Aorta (tissue), 5 donors: ENCODE results near the gene TNRC18. TPM values are rescaled to one million over a fixed set of nuclear protein-coding genes. Genes with fewer than 3 reads are reported as not detected.

ENCODE experiments used
- ATAC-seq: fragments of 200-7000 bp; cut with Tn5 transposase; one replicate; pipeline ENCODE4 v1.9.1; 2022; ENCODE audit warnings: moderate library complexity; ENCODE audit not compliant: low FRiP score
- DNase-seq, 2 donors: peaks; one replicate each; pipeline ENCODE4 v3.0.0-alpha.2; 2020
- H3K27ac ChIP-seq, 2 donors: one replicate each; pipeline ENCODE4 v1.5.1; 2013; ENCODE audit warnings: low read length in 2 of 2, mild to moderate bottlenecking in 2 of 2, moderate library complexity in 2 of 2, control low read depth in 1 of 2, inconsistent platforms in 1 of 2, low read depth in 1 of 2
- H3K27me3 ChIP-seq, 2 donors: one replicate each; pipeline ENCODE4 v1.6.1; 2013; ENCODE audit warnings: control low read depth in 1 of 2, low read length in 1 of 2, mild to moderate bottlenecking in 1 of 2, moderate library complexity in 1 of 2; ENCODE audit not compliant: insufficient read depth in 2 of 2, control insufficient read depth in 1 of 2
- H3K36me3 ChIP-seq, 2 donors: one replicate each; pipeline ENCODE4 v1.6.1; 2013; ENCODE audit warnings: control low read depth in 1 of 2, low read length in 1 of 2, mild to moderate bottlenecking in 1 of 2; ENCODE audit not compliant: insufficient read depth in 2 of 2, control insufficient read depth in 1 of 2
- H3K4me1 ChIP-seq, 2 donors: one replicate each; pipeline ENCODE4 v1.6.1; 2013; ENCODE audit warnings: low read length in 2 of 2, control low read depth in 1 of 2, mild to moderate bottlenecking in 1 of 2, moderate library complexity in 1 of 2; ENCODE audit not compliant: insufficient read depth in 2 of 2, control insufficient read depth in 1 of 2
- H3K4me3 ChIP-seq, 2 donors: one replicate each; pipeline ENCODE4 v1.5.1; 2013; ENCODE audit warnings: low read length in 2 of 2, control low read depth in 1 of 2, mild to moderate bottlenecking in 1 of 2
- H3K9me3 ChIP-seq: one replicate; pipeline ENCODE4 v1.6.1; 2013; ENCODE audit warnings: mild to moderate bottlenecking, low read length; ENCODE audit not compliant: control insufficient read depth
- WGBS, 2 donors: extraction: QIAGEN DNeasy Blood & Tissue Kit; methylation state at CpG; one replicate each; pipeline ENCODE4 v1.1.7; 2013; 5-methylcytosine and 5-hydroxymethylcytosine counted together
- intact Hi-C, 2 donors: fragments of 100-400 bp; cut with DNase I; formaldehyde crosslinking; loops; one replicate each; pipeline versions ENCODE4 v1.14.2 to v1.15.0; 2022
- polyA plus RNA-seq, 2 donors: library from polyadenylated mRNA; stranded (reverse); fragments of 200-250 nt; gene quantifications; one replicate each; pipeline ENCODE4 v1.2.3, GENCODE V29; 2013
- total RNA-seq, 2 donors: library from RNA; stranded (reverse); fragmentation: NEBNext Ultra II Directional; extraction: Animal tissue kit (Norgen Biotek cat#: 25700); gene quantifications; one replicate each; pipeline ENCODE4 v1.2.1, GENCODE V29; 2021
- donor health status: healthy with polysubstance abuse.
- donor health status: Bipolar disorder and iron deficiency.
- donor health status: DM: no; HTN: no; CAD: no.
- donor health status: DM: no; HTN: no; CAD: no.
- donor health status: DM: yes; HTN: yes; CAD: no.

TNRC18 gene
- total and polyA plus RNA-seq, 4 donors = 41.8 to 132 (median 78.2) TPM

GRCh38 chr7:5420067-5420880, 3.4 kb downstream of the TNRC18 start:
- Histone ChIP-seq H3K9me3 (no peaks in the 10 kb centered on the region), H3K27me3 (no peaks in the 10 kb centered on the region), H3K36me3 (no peaks in the 10 kb centered on the region), H3K27ac (peak overlapping the region; percentile 61 to 99), H3K4me3 (peak overlapping the region; percentile 91 to 93), H3K4me1 (no peaks in the 10 kb centered on the region)
- DNase-seq = peak in 1 of 2 donors; percentile 84
- intact Hi-C loops = loop anchor here in 1 of 2 donors (5.0 kb wide), 1 partner anchor 272 kb away; no protein-coding TSS in a partner anchor
- 0 to 1% methylated on average over 62 to 85 of the region's 85 CpGs for WGBS, 2 donors
- ATAC-seq = no peak

- no peaks in the 10 kb centered on the region for H3K4me1 ChIP-seq
- 0 to 1% methylated on average over 40 of the region's 40 CpGs for WGBS, 2 donors
- H3K36me3 ChIP-seq = no peaks in the 10 kb centered on the region
- DNase-seq = peak in 1 of 2 donors; percentile 76
- H3K27ac ChIP-seq = peak overlapping the region; percentile 58 to 61
- no peaks in the 10 kb centered on the region for H3K27me3 ChIP-seq
- H3K4me3 ChIP-seq = peak overlapping the region; percentile 91 to 93
- no peaks in the 10 kb centered on the region for H3K9me3 ChIP-seq
- ATAC-seq = no peak
- intact Hi-C loops = loop anchor here in 1 of 2 donors (5.0 kb wide), 1 partner anchor 273 kb away; no protein-coding TSS in a partner anchor
Measured at GRCh38 chr7:5419539-5420066, 4.0 kb downstream of the TNRC18 start.

GRCh38 chr7:5418285-5418582, 5.4 kb downstream of the TNRC18 start:
- H3K27me3 ChIP-seq = no peaks in the 10 kb centered on the region
- no peaks in the 10 kb centered on the region for H3K36me3 ChIP-seq
- peak overlapping the region in 1 of 2 donors; percentile 53 for H3K27ac ChIP-seq
- DNase-seq (no peak), ATAC-seq (no peak)
- no peak overlapping the region for H3K4me3 ChIP-seq
- H3K9me3 ChIP-seq = no peaks in the 10 kb centered on the region
- intact Hi-C loops = no loop called here
- H3K4me1 ChIP-seq = no peaks in the 10 kb centered on the region
- 6 to 8% methylated on average over 6 of the region's 6 CpGs for WGBS, 2 donors

GRCh38 chr7:5417106-5418071, 6.2 kb downstream of the TNRC18 start:
- Histone ChIP-seq H3K9me3 (no peaks in the 10 kb centered on the region), H3K27ac (peak overlapping the region in 1 of 2 donors; percentile 28), H3K4me1 (no peaks in the 10 kb centered on the region), H3K36me3 (no peaks in the 10 kb centered on the region), H3K4me3 (no peak overlapping the region), H3K27me3 (no peaks in the 10 kb centered on the region)
- DNase-seq = no peak
- intact Hi-C loops = no loop called here
- WGBS, 2 donors = 32 to 39% methylated on average over 15 of the region's 15 CpGs
- ATAC-seq = no peak

GRCh38 chr7:5414916-5415315, 8.7 kb downstream of the TNRC18 start:
- intact Hi-C loops = no loop called here
- Histone ChIP-seq H3K36me3 (no peaks in the 10 kb centered on the region), H3K4me3 (no peak overlapping the region), H3K4me1 (no peaks in the 10 kb centered on the region), H3K27me3 (no peaks in the 10 kb centered on the region), H3K9me3 (no peaks in the 10 kb centered on the region), H3K27ac (no peak overlapping the region)
- 57 to 63% methylated on average over 4 of the region's 4 CpGs for WGBS, 2 donors
- DNase-seq (no peak), ATAC-seq (no peak)

- Histone ChIP-seq H3K36me3 (no peaks in the 10 kb centered on the region), H3K4me3 (no peak overlapping the region), H3K27ac (peak overlapping the region in 1 of 2 donors; percentile 0), H3K27me3 (no peaks in the 10 kb centered on the region), H3K4me1 (no peaks in the 10 kb centered on the region), H3K9me3 (no peaks in the 10 kb centered on the region)
- no peak for ATAC-seq
- 63 to 64% methylated on average over 6 of the region's 6 CpGs for WGBS, 2 donors
- intact Hi-C loops = no loop called here
- DNase-seq = no peak
Measured at GRCh38 chr7:5413449-5413786, 10.2 kb downstream of the TNRC18 start.

GRCh38 chr7:5408777-5409176, 14.9 kb downstream of the TNRC18 start:
- Histone ChIP-seq H3K27ac (no peak overlapping the region), H3K4me1 (peaks cover 2 to 5% of the 10 kb centered on the region in 2 donors), H3K4me3 (no peak overlapping the region), H3K36me3 (peaks cover 0 to 2% of the 10 kb centered on the region in 2 donors), H3K27me3 (no peaks in the 10 kb centered on the region), H3K9me3 (no peaks in the 10 kb centered on the region)
- DNase-seq (no peak), ATAC-seq (no peak)
- 73 to 76% methylated on average over 4 of the region's 4 CpGs for WGBS, 2 donors
- intact Hi-C loops = no loop called here

GRCh38 chr7:5406957-5407945, 16.4 kb downstream of the TNRC18 start:
- 54 to 63% methylated on average over 23 to 24 of the region's 24 CpGs for WGBS, 2 donors
- Histone ChIP-seq H3K4me3 (no peak overlapping the region), H3K27ac (peak overlapping the region in 1 of 2 donors; percentile 20), H3K36me3 (peaks cover 0 to 2% of the 10 kb centered on the region in 2 donors), H3K4me1 (peaks cover 2 to 5% of the 10 kb centered on the region in 2 donors), H3K27me3 (no peaks in the 10 kb centered on the region), H3K9me3 (no peaks in the 10 kb centered on the region)
- intact Hi-C loops = no loop called here
- ATAC-seq (peak; percentile 39), DNase-seq (no peak)
